SK-N-SH treated with all-trans-retinoic acid at 6 μM for 48 hours (cell line): ENCODE results near the gene ZNF225.

Experiments
- PPARA ChIP-seq: fragments of 250-450 bp; sonication (Bioruptor Pico); IDR thresholded peaks from 2 replicates; pipeline ENCODE4 v1.5.0; 2020; ENCODE audit warnings: mild to moderate bottlenecking, borderline replicate concordance
- RARB ChIP-seq: fragments of 250-450 bp; sonication (Bioruptor Pico); IDR thresholded peaks from 2 replicates; pipeline ENCODE4 v1.8.0; 2021; ENCODE audit warnings: mild to moderate bottlenecking, moderate library complexity

- TF ChIP-seq PPARA (CRISPR knock-in tag) (no peak), RARB (CRISPR knock-in tag) (no peak)
These were observed 43.3 kb downstream of the ZNF225 start for GRCh38 chr19:44156475-44156874.
